ENCODE results near the gene PRSS37. TPM values are rescaled to one million over a fixed set of nuclear protein-coding genes. Genes with fewer than 3 reads are reported as not detected.

Gene PRSS37
- polyA plus RNA-seq, 1 of the 3 experiments (the other 2 are of a cell fraction): not detected

GRCh38 chr7:141875453-141875852 is 34.2 kb upstream of the PRSS37 start:
- Histone ChIP-seq H3K9me2 (no peaks in the 10 kb centered on the region), H3K9me3 (no peaks in the 10 kb centered on the region), H3F3A (replicated peaks; ENCODE audit: insufficient read depth) (no peaks in the 10 kb centered on the region), H3K36me3 (replicated peaks in 1 of 2; ENCODE audit: control insufficient read depth in 1 of 2, insufficient read depth in 2 of 2, low read length in 1 of 2) (no peaks in the 10 kb centered on the region), H3K79me2 (ENCODE audit: insufficient read depth) (no peaks in the 10 kb centered on the region), H3K4me2 (no peak overlapping the region), H3K9ac (no peak overlapping the region), H4K20me1 (ENCODE audit: insufficient read depth) (no peaks in the 10 kb centered on the region), H3K4me3 (ENCODE audit: low read depth in 2 of 2, low read length in 1 of 2) (no peak overlapping the region), H3K4me1 (ENCODE audit: control insufficient read depth in 1 of 2, insufficient read depth in 2 of 2, low read depth in 1 of 2, low read length in 1 of 2) (no peaks in the 10 kb centered on the region), H2AFZ (ENCODE audit: low read depth) (no peak overlapping the region), H3K27ac (ENCODE audit: low read depth in 2 of 2, low read length in 1 of 2) (no peak overlapping the region), H3K27me3 (ENCODE audit: insufficient read depth) (no peaks in the 10 kb centered on the region)
- ChIA-PET POLR2A (no interaction called here), CTCF (no interaction called here)
- DNase-seq: no peak
- TF ChIP-seq RFX5 (IDR thresholded peaks at IDR 0.05; ENCODE audit: low read length) (no peak), TAF1 (IDR thresholded peaks at IDR 0.05; ENCODE audit: borderline replicate concordance, low read depth, low read length) (no peak), JUND (IDR thresholded peaks at IDR 0.05) (no peak), GATA2 (CRISPR knock-in tag; IDR thresholded peaks at IDR 0.05) (no peak), MEF2A (IDR thresholded peaks at IDR 0.05; ENCODE audit: borderline replicate concordance, low read depth) (no peak), EZH2phosphoT487 (IDR thresholded peaks at IDR 0.05; ENCODE audit: borderline replicate concordance, low read depth) (no peak), NFIC (IDR thresholded peaks at IDR 0.05; ENCODE audit: borderline replicate concordance) (no peak), SMC3 (IDR thresholded peaks at IDR 0.05; ENCODE audit: low read depth, low read length) (no peak), FOSL2 (IDR thresholded peaks at IDR 0.05; ENCODE audit: borderline replicate concordance, low read depth) (no peak), FOXM1 (IDR thresholded peaks at IDR 0.05; ENCODE audit: low read depth) (no peak), POLR2AphosphoS5 (IDR thresholded peaks at IDR 0.05; ENCODE audit: low read depth, low read length) (no peak), CHD2 (IDR thresholded peaks at IDR 0.05; ENCODE audit: low read length, partially characterized antibody) (no peak), TEAD4 (IDR thresholded peaks at IDR 0.05; ENCODE audit: borderline replicate concordance, insufficient read depth) (no peak)
- TF ChIP-seq, protein P1, sequence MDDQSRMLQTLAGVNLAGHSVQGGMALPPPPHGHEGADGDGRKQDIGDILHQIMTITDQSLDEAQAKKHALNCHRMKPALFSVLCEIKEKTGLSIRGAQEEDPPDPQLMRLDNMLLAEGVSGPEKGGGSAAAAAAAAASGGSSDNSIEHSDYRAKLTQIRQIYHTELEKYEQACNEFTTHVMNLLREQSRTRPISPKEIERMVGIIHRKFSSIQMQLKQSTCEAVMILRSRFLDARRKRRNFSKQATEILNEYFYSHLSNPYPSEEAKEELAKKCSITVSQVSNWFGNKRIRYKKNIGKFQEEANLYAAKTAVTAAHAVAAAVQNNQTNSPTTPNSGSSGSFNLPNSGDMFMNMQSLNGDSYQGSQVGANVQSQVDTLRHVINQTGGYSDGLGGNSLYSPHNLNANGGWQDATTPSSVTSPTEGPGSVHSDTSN (IDR thresholded peaks at IDR 0.05): no peak
- TF ChIP-seq, protein P2, sequence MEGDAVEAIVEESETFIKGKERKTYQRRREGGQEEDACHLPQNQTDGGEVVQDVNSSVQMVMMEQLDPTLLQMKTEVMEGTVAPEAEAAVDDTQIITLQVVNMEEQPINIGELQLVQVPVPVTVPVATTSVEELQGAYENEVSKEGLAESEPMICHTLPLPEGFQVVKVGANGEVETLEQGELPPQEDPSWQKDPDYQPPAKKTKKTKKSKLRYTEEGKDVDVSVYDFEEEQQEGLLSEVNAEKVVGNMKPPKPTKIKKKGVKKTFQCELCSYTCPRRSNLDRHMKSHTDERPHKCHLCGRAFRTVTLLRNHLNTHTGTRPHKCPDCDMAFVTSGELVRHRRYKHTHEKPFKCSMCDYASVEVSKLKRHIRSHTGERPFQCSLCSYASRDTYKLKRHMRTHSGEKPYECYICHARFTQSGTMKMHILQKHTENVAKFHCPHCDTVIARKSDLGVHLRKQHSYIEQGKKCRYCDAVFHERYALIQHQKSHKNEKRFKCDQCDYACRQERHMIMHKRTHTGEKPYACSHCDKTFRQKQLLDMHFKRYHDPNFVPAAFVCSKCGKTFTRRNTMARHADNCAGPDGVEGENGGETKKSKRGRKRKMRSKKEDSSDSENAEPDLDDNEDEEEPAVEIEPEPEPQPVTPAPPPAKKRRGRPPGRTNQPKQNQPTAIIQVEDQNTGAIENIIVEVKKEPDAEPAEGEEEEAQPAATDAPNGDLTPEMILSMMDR (IDR thresholded peaks at IDR 0.05): no peak
- TF ChIP-seq, protein P3, sequence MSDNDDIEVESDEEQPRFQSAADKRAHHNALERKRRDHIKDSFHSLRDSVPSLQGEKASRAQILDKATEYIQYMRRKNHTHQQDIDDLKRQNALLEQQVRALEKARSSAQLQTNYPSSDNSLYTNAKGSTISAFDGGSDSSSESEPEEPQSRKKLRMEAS (IDR thresholded peaks at IDR 0.05; ENCODE audit: low read depth): no peak
- TF ChIP-seq, protein P4, sequence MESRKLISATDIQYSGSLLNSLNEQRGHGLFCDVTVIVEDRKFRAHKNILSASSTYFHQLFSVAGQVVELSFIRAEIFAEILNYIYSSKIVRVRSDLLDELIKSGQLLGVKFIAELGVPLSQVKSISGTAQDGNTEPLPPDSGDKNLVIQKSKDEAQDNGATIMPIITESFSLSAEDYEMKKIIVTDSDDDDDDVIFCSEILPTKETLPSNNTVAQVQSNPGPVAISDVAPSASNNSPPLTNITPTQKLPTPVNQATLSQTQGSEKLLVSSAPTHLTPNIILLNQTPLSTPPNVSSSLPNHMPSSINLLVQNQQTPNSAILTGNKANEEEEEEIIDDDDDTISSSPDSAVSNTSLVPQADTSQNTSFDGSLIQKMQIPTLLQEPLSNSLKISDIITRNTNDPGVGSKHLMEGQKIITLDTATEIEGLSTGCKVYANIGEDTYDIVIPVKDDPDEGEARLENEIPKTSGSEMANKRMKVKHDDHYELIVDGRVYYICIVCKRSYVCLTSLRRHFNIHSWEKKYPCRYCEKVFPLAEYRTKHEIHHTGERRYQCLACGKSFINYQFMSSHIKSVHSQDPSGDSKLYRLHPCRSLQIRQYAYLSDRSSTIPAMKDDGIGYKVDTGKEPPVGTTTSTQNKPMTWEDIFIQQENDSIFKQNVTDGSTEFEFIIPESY (IDR thresholded peaks at IDR 0.05; ENCODE audit: borderline replicate concordance, low read depth): no peak
- WGBS (ENCODE audit: low lambda C conversion rate): 71% methylated on average over 2 of the region's 2 CpGs
